22Rv1 (cell line): ENCODE results near the gene AP2A2.

Source experiments
- H3K27ac ChIP-seq: fragments of 450-650 bp; 2 replicates; pipeline ENCODE4 v1.5.1; 2017
- ZFX ChIP-seq: fragments of 450-650 bp; IDR thresholded peaks from 2 replicates; pipeline ENCODE4 v1.6.1; 2017; ENCODE audit warnings: antibody characterized with exemption, borderline replicate concordance
- TF ChIP-seq, protein P1 (sequence below): fragments of 450-650 bp; IDR thresholded peaks from 2 replicates; pipeline ENCODE4 v1.5.1; 2017; ENCODE audit warnings: mild to moderate bottlenecking

Gene AP2A2

DNA sequence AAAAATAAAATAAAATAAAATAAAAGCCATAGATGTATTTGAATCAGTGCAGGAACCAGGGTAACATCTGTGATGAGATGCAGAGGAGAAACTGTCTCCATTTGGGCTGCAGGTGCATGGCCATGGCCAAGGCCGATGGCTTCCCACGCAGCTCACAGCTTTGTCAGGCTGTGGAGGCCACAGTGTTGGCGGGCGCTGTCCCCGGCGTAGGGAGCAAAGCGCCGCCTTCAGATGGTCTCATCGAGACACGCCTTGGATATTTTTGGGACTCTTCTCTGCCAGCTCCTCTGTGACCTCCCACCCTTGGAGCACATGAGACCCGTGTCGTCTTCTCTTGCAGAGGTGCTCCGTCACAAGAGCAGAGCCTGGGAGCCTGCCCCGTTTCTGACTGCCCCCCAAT, 72.2 kb downstream of the AP2A2 start:
- no peak for TF ChIP-seq ZFX
- TF ChIP-seq, protein P1, sequence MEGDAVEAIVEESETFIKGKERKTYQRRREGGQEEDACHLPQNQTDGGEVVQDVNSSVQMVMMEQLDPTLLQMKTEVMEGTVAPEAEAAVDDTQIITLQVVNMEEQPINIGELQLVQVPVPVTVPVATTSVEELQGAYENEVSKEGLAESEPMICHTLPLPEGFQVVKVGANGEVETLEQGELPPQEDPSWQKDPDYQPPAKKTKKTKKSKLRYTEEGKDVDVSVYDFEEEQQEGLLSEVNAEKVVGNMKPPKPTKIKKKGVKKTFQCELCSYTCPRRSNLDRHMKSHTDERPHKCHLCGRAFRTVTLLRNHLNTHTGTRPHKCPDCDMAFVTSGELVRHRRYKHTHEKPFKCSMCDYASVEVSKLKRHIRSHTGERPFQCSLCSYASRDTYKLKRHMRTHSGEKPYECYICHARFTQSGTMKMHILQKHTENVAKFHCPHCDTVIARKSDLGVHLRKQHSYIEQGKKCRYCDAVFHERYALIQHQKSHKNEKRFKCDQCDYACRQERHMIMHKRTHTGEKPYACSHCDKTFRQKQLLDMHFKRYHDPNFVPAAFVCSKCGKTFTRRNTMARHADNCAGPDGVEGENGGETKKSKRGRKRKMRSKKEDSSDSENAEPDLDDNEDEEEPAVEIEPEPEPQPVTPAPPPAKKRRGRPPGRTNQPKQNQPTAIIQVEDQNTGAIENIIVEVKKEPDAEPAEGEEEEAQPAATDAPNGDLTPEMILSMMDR, result no peak

DNA sequence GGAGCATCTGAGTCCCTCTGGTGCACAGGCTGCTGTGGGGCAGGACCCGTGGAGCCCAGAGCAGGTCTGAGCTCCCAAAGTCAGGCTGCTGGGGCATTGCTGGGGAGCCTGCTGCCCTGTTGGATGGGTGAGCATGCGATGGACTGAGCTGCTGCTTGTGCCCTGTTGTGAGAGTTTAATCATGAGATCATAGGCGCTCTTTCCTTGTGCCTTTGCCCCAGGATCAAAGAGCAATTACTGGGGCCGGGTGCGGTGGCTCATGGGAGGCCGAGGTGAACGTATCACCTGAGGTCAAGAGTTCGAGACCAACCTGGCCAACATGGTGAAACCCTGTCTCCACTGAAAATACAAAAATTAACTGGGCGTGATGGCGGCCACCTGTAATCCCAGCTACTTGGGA, 73.3 kb downstream of the AP2A2 start:
- TF ChIP-seq ZFX, result no peak
- TF ChIP-seq, protein P1, result no peak

More for the DNA sequence above, 72.2 kb downstream of the AP2A2 start:
- no peak overlapping the region for H3K27ac ChIP-seq

DNA sequence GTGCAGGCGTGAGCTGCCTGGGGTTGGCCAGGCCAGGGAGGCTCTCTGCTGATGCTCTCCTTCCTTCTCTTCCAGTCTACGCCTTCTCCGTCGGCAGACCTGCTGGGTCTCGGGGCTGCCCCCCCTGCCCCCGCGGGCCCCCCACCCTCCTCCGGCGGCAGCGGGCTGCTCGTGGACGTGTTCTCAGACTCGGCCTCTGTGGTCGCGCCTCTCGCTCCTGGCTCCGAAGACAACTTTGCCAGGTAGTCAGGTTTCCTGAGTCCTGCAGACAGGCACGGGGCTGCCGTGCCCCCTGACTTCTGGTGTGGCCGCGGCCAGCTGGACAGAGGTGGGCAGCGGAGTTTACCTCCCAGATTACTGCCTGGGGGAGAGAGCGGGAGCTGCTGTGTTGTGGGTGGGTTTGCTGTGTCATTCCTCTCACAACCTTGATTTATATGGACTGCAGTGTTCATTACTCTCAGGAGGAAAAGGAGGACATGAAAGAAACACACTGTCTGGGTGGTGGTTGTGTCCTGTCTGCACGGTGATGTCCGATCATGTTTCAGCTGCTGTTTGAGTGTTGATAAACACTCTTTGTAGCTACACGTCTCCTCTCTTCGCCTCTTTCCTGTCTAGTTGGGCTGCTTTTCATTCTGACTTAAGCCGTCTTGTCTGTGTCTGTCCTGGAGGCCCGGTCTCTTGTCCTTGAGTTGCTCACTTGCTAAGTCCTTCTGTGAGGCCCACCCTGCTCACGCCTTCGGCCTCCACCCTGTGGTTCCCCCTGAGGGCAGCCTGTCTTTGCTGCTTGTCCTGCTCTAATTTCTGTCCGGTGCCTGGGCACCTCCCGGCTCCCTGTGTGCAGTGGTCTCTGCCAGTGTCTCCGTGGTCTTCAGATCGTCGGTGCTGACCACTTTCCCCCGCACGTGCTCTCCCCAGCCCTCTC, 74.9 kb downstream of the AP2A2 start:
- no peak for TF ChIP-seq ZFX
- TF ChIP-seq, protein P1, result no peak
- H3K27ac ChIP-seq, result no peak overlapping the region

More for the DNA sequence above, 73.3 kb downstream of the AP2A2 start:
- H3K27ac ChIP-seq, result no peak overlapping the region

DNA sequence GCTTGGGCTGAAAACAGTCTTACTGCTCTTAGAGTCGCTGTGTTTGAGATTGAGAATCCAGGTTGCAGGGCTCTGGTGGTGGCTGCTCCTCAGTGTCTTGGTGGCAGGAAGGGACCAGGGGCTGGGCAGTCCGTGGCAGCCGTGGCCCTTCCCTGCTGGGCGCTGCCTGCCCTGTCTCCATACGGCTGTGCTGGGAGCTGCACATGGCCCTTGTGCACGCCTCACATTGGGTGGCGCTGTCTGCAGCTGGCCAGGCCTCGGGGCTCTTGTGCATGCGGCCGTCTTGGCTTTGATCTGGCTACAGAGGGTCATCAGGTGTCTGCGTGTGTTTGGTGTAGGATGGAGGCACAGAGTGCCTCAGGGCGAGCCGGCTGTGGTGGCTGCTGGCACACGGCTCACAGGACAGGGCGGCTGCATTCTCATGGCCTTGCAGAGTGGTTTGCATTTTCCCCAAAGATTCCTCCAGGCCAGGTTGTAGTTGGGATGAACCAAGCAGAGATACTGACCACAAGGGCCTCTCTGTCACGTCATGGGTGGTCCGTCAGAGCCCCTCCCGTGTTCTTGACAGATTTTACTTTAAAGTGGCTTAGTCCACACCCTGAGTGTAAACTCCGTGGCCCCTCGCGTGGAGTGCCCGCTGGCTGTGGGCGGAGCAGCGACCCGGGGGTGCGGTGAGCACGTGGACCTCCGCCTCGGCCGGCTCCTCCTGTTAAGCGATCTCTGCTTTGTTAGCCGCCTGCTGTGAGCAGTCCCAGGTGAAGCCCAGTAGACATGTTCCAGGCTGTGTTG, 76.1 kb downstream of the AP2A2 start:
- no peak for TF ChIP-seq ZFX
- TF ChIP-seq, protein P1, result no peak
- no peak overlapping the region for H3K27ac ChIP-seq

DNA sequence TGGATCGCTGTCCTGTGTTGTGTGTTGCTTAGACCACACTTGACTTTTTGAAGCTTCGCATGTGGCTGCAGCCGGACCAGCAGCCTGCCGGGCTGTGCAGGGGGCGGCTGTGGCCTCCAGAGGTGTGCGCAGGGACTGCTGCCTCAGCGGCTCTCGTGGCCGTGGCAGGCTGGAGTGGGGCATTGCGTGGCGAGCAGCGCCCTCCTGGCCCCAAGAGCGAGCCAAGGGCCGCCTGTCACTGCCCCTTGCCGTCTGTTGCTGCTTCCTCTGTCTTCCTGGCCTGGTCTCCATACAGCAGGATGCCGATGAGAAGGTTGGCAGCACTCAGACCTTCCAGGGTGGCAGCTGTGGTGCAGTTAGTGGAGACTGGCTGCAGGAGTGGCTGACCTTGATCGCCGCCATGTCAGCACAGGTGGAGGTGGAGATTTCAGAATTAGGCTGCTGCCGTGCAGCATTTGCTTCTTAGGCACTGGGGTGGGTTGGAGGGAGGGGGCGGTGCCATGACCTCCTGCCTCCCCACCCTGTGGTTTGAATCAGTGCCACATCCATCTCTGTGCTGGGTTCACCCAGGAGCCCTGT, 76.8 kb downstream of the AP2A2 start:
- TF ChIP-seq ZFX, result no peak
- TF ChIP-seq, protein P1, result no peak

DNA sequence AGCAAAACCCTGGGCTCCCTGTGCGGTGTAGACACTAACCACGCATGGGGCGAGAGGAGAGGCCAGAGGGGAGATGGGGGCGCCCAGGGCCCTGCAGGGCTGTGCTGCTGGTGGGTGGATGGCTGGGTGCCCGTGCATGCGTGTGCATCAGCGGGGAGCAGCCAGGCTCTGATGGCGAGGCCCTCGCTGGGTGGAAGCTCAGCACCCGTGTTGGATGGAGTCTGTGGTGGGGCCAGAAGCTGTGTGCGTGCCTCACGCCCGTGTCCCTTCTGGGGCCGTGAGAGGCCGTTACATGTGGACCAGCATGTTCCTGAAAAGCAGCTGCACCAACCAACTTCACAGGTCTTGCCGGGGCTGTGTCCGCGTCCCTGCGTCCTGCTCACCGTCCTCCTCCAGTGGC, 77.5 kb downstream of the AP2A2 start:
- TF ChIP-seq ZFX, result no peak
- TF ChIP-seq, protein P1, result no peak
- H3K27ac ChIP-seq, result no peak overlapping the region

More for the DNA sequence above, 76.8 kb downstream of the AP2A2 start:
- no peak overlapping the region for H3K27ac ChIP-seq
